ENCODE measurements around the gene MARCHF9. TPM values are rescaled to one million over a fixed set of nuclear protein-coding genes. Genes with fewer than 3 reads are reported as not detected.

MARCHF9 gene
- total RNA-seq, 1 donor from 2014 or later = 8.1 TPM

- no peaks in the 10 kb centered on the region for H3K9me3 ChIP-seq (ENCODE audit: low read depth)
- H3K4me2 ChIP-seq = peak overlapping the region; percentile 95
- Mint-ChIP-seq H3K36me3 (peaks cover 24% of the 10 kb centered on the region), H3K9me3 (peaks cover 3% of the 10 kb centered on the region), H3K4me3 (no peak overlapping the region), H3K4me1 (peaks cover 50% of the 10 kb centered on the region), H3K27ac (no peak overlapping the region), H3K27me3 (ENCODE audit: insufficient read depth, low read depth) (peaks cover 40% of the 10 kb centered on the region)
- H3K27ac ChIP-seq = no peak overlapping the region
- peaks cover 36% of the 10 kb centered on the region for H3F3A ChIP-seq (ENCODE audit: low read depth)
- no peak for TF ChIP-seq EZH2phosphoT487 (IDR thresholded peaks at IDR 0.05)
- no peak for TF ChIP-seq CTCF (IDR thresholded peaks at IDR 0.05)
- TF ChIP-seq EZH2 (IDR thresholded peaks at IDR 0.05) = no peak
- DNase-seq (ENCODE audit: low spot score) = no peak
- H3K36me3 ChIP-seq = no peaks in the 10 kb centered on the region
- no peak overlapping the region for H3K9ac ChIP-seq
- H3K27me3 ChIP-seq = peaks cover 29% of the 10 kb centered on the region
- no peak overlapping the region for H2AFZ ChIP-seq (replicated peaks)
- H3K4me3 ChIP-seq = peak overlapping the region; percentile 66
- peaks cover 43% of the 10 kb centered on the region for H4K20me1 ChIP-seq (ENCODE audit: low read depth)
- peaks cover 21% of the 10 kb centered on the region for H3K79me2 ChIP-seq (ENCODE audit: low read depth)
- H3K4me1 ChIP-seq = peaks cover 31% of the 10 kb centered on the region
Measured at GRCh38 chr12:57755194-57755453, 221 bp downstream of the MARCHF9 start.

GRCh38 chr12:57755454-57756372 is 810 bp downstream of the MARCHF9 start:
- no peak overlapping the region for H3K27ac Mint-ChIP-seq
- no peak overlapping the region for H3K27ac ChIP-seq
- no peak overlapping the region for H3K9ac ChIP-seq

GRCh38 chr12:57756406-57757341 is 1.8 kb downstream of the MARCHF9 start:
- DNase-seq (ENCODE audit: low spot score) = peak; percentile 86
- Histone ChIP-seq H3K79me2 (ENCODE audit: low read depth) (peaks cover 5% of the 10 kb centered on the region), H3K4me3 (peak overlapping the region; percentile 66), H3K4me1 (peaks cover 26% of the 10 kb centered on the region), H3K27me3 (peaks cover 29% of the 10 kb centered on the region), H3K4me2 (peak overlapping the region; percentile 95), H4K20me1 (ENCODE audit: low read depth) (peaks cover 59% of the 10 kb centered on the region), H3K9ac (no peak overlapping the region), H3K36me3 (no peaks in the 10 kb centered on the region), H3K9me3 (ENCODE audit: low read depth) (no peaks in the 10 kb centered on the region), H3K27ac (no peak overlapping the region), H3F3A (ENCODE audit: low read depth) (peaks cover 36% of the 10 kb centered on the region), H2AFZ (replicated peaks) (no peak overlapping the region)
- peaks cover 13% of the 10 kb centered on the region for H3K36me3 Mint-ChIP-seq
- TF ChIP-seq EZH2 (IDR thresholded peaks at IDR 0.05) (peak; percentile 77), CTCF (IDR thresholded peaks at IDR 0.05) (peak; percentile 82), EZH2phosphoT487 (IDR thresholded peaks at IDR 0.05) (peak; percentile 65)
- peaks cover 3% of the 10 kb centered on the region for H3K9me3 Mint-ChIP-seq
- peaks cover 37% of the 10 kb centered on the region for H3K27me3 Mint-ChIP-seq (ENCODE audit: insufficient read depth, low read depth)
- peak overlapping the region; percentile 89 for H3K4me3 Mint-ChIP-seq
- H3K4me1 Mint-ChIP-seq = peaks cover 36% of the 10 kb centered on the region
- H3K27ac Mint-ChIP-seq = peak overlapping the region; percentile 76

More at GRCh38 chr12:57755454-57756372, 810 bp downstream of the MARCHF9 start:
- TF ChIP-seq EZH2phosphoT487 (IDR thresholded peaks at IDR 0.05) (no peak), EZH2 (IDR thresholded peaks at IDR 0.05) (no peak), CTCF (IDR thresholded peaks at IDR 0.05) (no peak)
- peak overlapping the region; percentile 95 for H3K4me2 ChIP-seq
- H3K9me3 ChIP-seq (ENCODE audit: low read depth) = no peaks in the 10 kb centered on the region
- H3K36me3 Mint-ChIP-seq = peaks cover 18% of the 10 kb centered on the region
- H3K27me3 Mint-ChIP-seq (ENCODE audit: insufficient read depth, low read depth) = peaks cover 40% of the 10 kb centered on the region
- peaks cover 15% of the 10 kb centered on the region for H3K79me2 ChIP-seq (ENCODE audit: low read depth)
- H3K4me3 Mint-ChIP-seq = peak overlapping the region; percentile 89
- no peak overlapping the region for H2AFZ ChIP-seq (replicated peaks)
- DNase-seq (ENCODE audit: low spot score) = peak; percentile 50
- peaks cover 31% of the 10 kb centered on the region for H3K4me1 ChIP-seq
- no peaks in the 10 kb centered on the region for H3K36me3 ChIP-seq
- H3K4me3 ChIP-seq = peak overlapping the region; percentile 66
- H4K20me1 ChIP-seq (ENCODE audit: low read depth) = peaks cover 49% of the 10 kb centered on the region
- peaks cover 3% of the 10 kb centered on the region for H3K9me3 Mint-ChIP-seq
- H3K27me3 ChIP-seq = peaks cover 29% of the 10 kb centered on the region
- H3K4me1 Mint-ChIP-seq = peaks cover 45% of the 10 kb centered on the region
- peaks cover 36% of the 10 kb centered on the region for H3F3A ChIP-seq (ENCODE audit: low read depth)
